ENCODE results near the gene PANK2.

The PANK2 gene

DNA sequence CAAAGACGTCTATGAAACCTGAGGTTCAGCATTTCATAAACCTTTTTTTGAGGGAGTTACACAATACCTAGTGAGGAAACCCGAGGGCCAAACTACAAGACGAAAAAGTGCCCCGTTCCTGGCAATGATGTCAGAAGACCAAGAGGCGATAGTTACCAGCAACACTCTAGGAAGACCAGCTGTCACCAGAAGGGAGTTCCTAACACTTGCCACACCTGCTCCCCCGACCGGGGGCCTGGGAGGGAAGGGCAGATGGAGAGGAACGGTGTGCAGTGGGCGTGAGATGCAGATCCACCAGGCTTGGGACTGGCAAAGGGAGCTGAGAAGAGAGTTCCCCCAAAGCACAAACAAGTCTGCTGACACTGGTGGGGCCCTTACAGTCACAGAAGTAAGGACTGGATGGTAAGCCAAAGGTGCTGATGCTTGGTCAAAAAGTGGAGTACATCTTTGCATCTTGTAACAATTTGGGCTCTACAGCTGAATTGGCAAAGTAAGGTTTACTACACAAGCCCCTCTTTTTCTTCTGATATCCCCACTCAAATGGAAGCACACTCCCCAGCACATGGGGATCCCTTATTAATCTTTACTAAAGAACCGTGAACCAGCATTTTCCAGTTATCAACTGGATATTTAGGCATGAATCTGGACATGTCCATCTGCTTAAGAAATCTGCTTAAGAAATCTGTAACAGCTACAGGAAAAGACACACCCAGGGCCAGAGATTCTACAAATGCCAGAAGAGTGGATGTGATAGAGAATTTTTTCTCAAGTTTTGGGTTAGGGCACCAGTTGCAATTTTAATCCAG, 38.5 kb downstream of the PANK2 start:
- Histone ChIP-seq H3K4me3 (ENCODE audit: low read depth, low read length) (no peak overlapping the region), H2AFZ (ENCODE audit: low read length, unreplicated experiment) (no peak overlapping the region), H3K27me3 (ENCODE audit: insufficient read depth, low read length) (no peaks in the 10 kb centered on the region), H3K27ac (ENCODE audit: low read depth, low read length) (peak overlapping the region; percentile 59), H3K36me3 (ENCODE audit: insufficient read depth, low read length) (0 out of 2 replicates have a peak, but pooled peaks cover 12% of the 10 kb centered on the region), H3K4me1 (ENCODE audit: control insufficient read depth, insufficient read depth, low read length, unreplicated experiment) (peaks cover 65% of the 10 kb centered on the region), H3K79me2 (ENCODE audit: control insufficient read depth, insufficient read depth, low read length, unreplicated experiment) (peaks cover 14% of the 10 kb centered on the region)

DNA sequence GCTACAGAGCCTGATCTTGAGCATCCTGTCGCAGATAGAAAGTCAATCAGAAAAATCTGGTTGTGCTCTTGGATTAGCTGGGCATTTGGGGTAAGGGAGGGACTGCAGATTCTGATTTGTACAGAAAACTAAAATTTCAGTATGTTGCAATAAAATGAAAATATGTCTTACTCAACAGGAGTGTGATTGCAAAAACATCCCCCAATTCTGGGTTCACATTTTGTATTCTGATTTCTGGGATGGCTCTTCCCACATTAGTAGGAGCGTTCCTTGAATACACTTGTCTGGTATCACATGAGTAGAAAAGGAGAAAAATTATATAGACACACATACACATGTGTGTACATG, 40.5 kb downstream of the PANK2 start:
- Histone ChIP-seq H3K79me2 (ENCODE audit: control insufficient read depth, insufficient read depth, low read length, unreplicated experiment) (peaks cover 7% of the 10 kb centered on the region), H2AFZ (ENCODE audit: low read length, unreplicated experiment) (no peak overlapping the region), H3K4me1 (ENCODE audit: control insufficient read depth, insufficient read depth, low read length, unreplicated experiment) (peaks cover 55% of the 10 kb centered on the region), H3K27me3 (ENCODE audit: insufficient read depth, low read length) (no peaks in the 10 kb centered on the region), H3K4me3 (ENCODE audit: low read depth, low read length) (no peak overlapping the region), H3K36me3 (ENCODE audit: insufficient read depth, low read length) (peaks cover 16% of the 10 kb centered on the region; the same call in 1 of the 2 replicates), H3K27ac (ENCODE audit: low read depth, low read length) (peak overlapping the region; percentile 42)

- Histone ChIP-seq H2AFZ (ENCODE audit: low read length, unreplicated experiment) (no peak overlapping the region), H3K4me1 (ENCODE audit: control insufficient read depth, insufficient read depth, low read length, unreplicated experiment) (peaks cover 52% of the 10 kb centered on the region), H3K79me2 (ENCODE audit: control insufficient read depth, insufficient read depth, low read length, unreplicated experiment) (peaks cover 2% of the 10 kb centered on the region), H3K27me3 (ENCODE audit: insufficient read depth, low read length) (no peaks in the 10 kb centered on the region), H3K36me3 (ENCODE audit: insufficient read depth, low read length) (peaks cover 14% of the 10 kb centered on the region; the same call in 1 of the 2 replicates), H3K27ac (ENCODE audit: low read depth, low read length) (peak overlapping the region; percentile 42), H3K4me3 (ENCODE audit: low read depth, low read length) (no peak overlapping the region)
Observed at GRCh38 chr20:3930265-3931206, 41.3 kb downstream of the PANK2 start.

DNA sequence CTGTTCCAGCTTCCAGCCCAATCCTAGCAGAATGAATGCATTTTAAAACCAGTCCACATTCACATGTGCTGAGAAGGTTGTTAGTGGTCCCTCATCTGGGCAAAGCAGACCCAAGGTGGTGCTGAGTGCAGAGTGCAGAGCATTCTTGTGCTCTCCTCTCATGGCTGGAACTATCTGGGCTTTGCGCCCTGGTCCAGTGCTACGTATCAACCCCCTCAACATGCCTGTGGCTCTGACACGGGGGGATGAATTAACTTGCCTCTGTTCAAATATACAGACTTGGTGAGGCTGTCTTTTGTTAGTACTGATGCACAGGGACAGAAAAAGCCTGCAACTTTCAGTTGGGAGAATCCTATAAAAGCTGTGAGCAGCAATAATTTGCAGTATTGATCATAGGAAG, 42.5 kb downstream of the PANK2 start:
- H2AFZ ChIP-seq (ENCODE audit: low read length, unreplicated experiment): no peak overlapping the region
- no peak overlapping the region for H3K4me3 ChIP-seq (ENCODE audit: low read depth, low read length)
- H3K27me3 ChIP-seq (ENCODE audit: insufficient read depth, low read length): no peaks in the 10 kb centered on the region
- H3K36me3 ChIP-seq (ENCODE audit: insufficient read depth, low read length): peaks cover 14% of the 10 kb centered on the region; the same call in 1 of the 2 replicates
- no peaks in the 10 kb centered on the region for H3K79me2 ChIP-seq (ENCODE audit: control insufficient read depth, insufficient read depth, low read length, unreplicated experiment)
- H3K27ac ChIP-seq (ENCODE audit: low read depth, low read length): no peak overlapping the region
- peaks cover 45% of the 10 kb centered on the region for H3K4me1 ChIP-seq (ENCODE audit: control insufficient read depth, insufficient read depth, low read length, unreplicated experiment)

DNA sequence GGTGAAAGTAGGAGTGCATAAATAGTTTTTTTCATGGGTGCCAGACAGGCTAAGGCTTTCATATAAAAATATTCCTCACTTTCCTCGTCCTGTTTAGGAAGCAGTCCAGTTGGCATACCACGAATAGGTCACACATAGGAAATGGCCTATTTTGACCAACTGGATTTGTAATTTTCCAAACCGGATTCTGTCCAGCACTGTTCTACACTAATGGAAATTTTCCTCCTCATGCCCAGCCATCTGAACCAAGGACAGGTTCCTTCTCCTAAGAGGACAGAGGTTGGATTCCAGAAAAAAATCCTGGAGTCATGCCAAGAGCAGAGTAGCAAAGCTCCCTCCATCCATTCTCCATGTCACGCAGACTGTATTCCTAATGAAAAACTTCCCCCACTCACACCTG, 43.1 kb downstream of the PANK2 start:
- H3K27ac ChIP-seq (ENCODE audit: low read depth, low read length): peak overlapping the region; percentile 51

DNA sequence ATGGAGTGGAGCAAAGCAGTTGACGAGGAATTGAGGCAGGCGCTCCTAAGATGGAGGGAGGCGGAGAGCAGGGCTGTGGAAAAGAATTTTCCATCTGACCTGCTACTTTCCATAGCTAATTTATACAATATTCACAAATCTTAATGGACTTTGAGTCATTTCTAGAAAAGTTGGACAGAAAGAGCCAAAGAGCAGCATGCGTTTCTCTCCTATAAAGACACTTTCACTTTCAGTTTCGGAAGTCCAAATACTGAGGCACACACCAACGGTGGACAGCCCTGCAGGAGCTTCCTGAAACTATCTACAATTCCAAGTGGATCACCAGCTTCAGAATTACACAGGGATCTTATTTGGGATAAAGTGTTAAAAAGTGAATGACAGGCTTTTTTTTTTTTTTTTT, 43.5 kb downstream of the PANK2 start:
- peaks cover 35% of the 10 kb centered on the region for H3K4me1 ChIP-seq (ENCODE audit: control insufficient read depth, insufficient read depth, low read length, unreplicated experiment)
- H3K79me2 ChIP-seq (ENCODE audit: control insufficient read depth, insufficient read depth, low read length, unreplicated experiment): no peaks in the 10 kb centered on the region
- H2AFZ ChIP-seq (ENCODE audit: low read length, unreplicated experiment): no peak overlapping the region
- no peaks in the 10 kb centered on the region for H3K27me3 ChIP-seq (ENCODE audit: insufficient read depth, low read length)
- H3K36me3 ChIP-seq (ENCODE audit: insufficient read depth, low read length): peaks cover 16% of the 10 kb centered on the region; the same call in 1 of the 2 replicates
- H3K27ac ChIP-seq (ENCODE audit: low read depth, low read length): peak overlapping the region; percentile 51
- peak overlapping the region; percentile 69 for H3K4me3 ChIP-seq (ENCODE audit: low read depth, low read length)

More for the DNA sequence above, 43.1 kb downstream of the PANK2 start:
- no peaks in the 10 kb centered on the region for H3K27me3 ChIP-seq (ENCODE audit: insufficient read depth, low read length)
- H3K4me3 ChIP-seq (ENCODE audit: low read depth, low read length): peak overlapping the region; percentile 69
- H3K36me3 ChIP-seq (ENCODE audit: insufficient read depth, low read length): peaks cover 14% of the 10 kb centered on the region; the same call in 1 of the 2 replicates
- H3K79me2 ChIP-seq (ENCODE audit: control insufficient read depth, insufficient read depth, low read length, unreplicated experiment): no peaks in the 10 kb centered on the region
- peaks cover 39% of the 10 kb centered on the region for H3K4me1 ChIP-seq (ENCODE audit: control insufficient read depth, insufficient read depth, low read length, unreplicated experiment)
- no peak overlapping the region for H2AFZ ChIP-seq (ENCODE audit: low read length, unreplicated experiment)

DNA sequence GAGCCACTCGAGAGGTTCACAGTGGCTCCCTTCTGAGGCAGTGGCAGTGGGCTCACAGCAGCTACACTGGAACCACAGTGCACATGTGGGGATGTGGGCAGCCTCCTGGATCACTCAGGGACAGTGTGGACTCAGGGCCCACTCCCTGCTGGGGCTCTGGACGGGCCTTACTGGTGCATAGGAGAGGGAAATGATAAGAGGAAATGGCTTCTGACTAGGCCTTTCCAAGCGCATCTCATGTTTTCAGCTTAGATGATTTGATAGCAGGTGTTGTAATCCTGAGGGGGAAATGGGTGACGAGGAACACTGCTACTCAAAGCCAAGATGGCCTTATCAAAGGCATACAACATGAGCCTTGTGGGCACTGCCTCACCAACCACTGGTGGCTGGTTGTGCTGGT, 44.0 kb downstream of the PANK2 start:
- H3K36me3 ChIP-seq (ENCODE audit: insufficient read depth, low read length): peaks cover 21% of the 10 kb centered on the region; the same call in 1 of the 2 replicates
- peak overlapping the region; percentile 69 for H3K4me3 ChIP-seq (ENCODE audit: low read depth, low read length)

GRCh38 chr20:3934624-3935023, 45.4 kb downstream of the PANK2 start:
- Histone ChIP-seq H3K4me1 (ENCODE audit: control insufficient read depth, insufficient read depth, low read length, unreplicated experiment) (peaks cover 23% of the 10 kb centered on the region), H3K4me3 (ENCODE audit: low read depth, low read length) (no peak overlapping the region), H3K27me3 (ENCODE audit: insufficient read depth, low read length) (no peaks in the 10 kb centered on the region), H3K79me2 (ENCODE audit: control insufficient read depth, insufficient read depth, low read length, unreplicated experiment) (no peaks in the 10 kb centered on the region), H3K27ac (ENCODE audit: low read depth, low read length) (no peak overlapping the region), H2AFZ (ENCODE audit: low read length, unreplicated experiment) (no peak overlapping the region), H3K36me3 (ENCODE audit: insufficient read depth, low read length) (peaks cover 32% of the 10 kb centered on the region)

More for the DNA sequence above, 44.0 kb downstream of the PANK2 start:
- Histone ChIP-seq H3K27ac (ENCODE audit: low read depth, low read length) (peak overlapping the region; percentile 51), H2AFZ (ENCODE audit: low read length, unreplicated experiment) (no peak overlapping the region), H3K79me2 (ENCODE audit: control insufficient read depth, insufficient read depth, low read length, unreplicated experiment) (no peaks in the 10 kb centered on the region), H3K27me3 (ENCODE audit: insufficient read depth, low read length) (no peaks in the 10 kb centered on the region), H3K4me1 (ENCODE audit: control insufficient read depth, insufficient read depth, low read length, unreplicated experiment) (peaks cover 30% of the 10 kb centered on the region)

DNA sequence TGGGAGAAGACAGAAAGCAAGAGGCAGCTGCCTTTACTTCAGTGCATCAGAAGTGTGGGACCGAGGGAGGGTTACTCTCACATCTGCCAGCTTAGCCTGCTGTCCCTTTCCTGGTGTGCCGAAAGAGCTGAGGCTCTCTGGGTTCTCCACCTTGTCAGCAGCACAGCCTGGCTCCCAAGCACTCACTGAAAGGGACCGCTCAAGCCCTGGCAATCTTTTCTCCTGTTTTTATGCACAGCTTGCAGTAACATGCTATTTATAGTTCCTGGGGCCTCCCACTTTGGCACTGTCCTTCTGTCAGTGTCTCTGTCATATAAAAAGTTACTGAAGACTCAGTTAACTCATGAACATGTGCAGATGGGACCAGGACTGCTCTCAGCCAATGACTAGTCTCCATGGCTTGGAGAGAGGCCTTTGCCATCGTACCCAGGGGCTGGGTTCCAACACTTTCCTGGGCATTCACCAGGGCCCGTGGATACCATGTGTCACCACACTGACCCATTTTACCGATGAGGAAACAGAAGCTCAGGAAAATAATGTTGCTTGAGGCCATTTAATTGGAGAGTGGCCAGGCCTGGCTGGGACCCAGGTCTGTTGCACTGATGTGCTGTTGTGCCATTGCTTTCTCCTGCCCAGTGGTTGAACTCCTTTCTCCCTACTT, 46.2 kb downstream of the PANK2 start:
- no peaks in the 10 kb centered on the region for H3K27me3 ChIP-seq (ENCODE audit: insufficient read depth, low read length)
- H3K4me1 ChIP-seq (ENCODE audit: control insufficient read depth, insufficient read depth, low read length, unreplicated experiment): peaks cover 18% of the 10 kb centered on the region
- H3K79me2 ChIP-seq (ENCODE audit: control insufficient read depth, insufficient read depth, low read length, unreplicated experiment): no peaks in the 10 kb centered on the region
- no peak overlapping the region for H3K27ac ChIP-seq (ENCODE audit: low read depth, low read length)
- peaks cover 40% of the 10 kb centered on the region for H3K36me3 ChIP-seq (ENCODE audit: insufficient read depth, low read length)
- H2AFZ ChIP-seq (ENCODE audit: low read length, unreplicated experiment): no peak overlapping the region
- no peak overlapping the region for H3K4me3 ChIP-seq (ENCODE audit: low read depth, low read length)

- Histone ChIP-seq H2AFZ (ENCODE audit: low read length, unreplicated experiment) (no peak overlapping the region), H3K4me1 (ENCODE audit: control insufficient read depth, insufficient read depth, low read length, unreplicated experiment) (peaks cover 18% of the 10 kb centered on the region), H3K27me3 (ENCODE audit: insufficient read depth, low read length) (no peaks in the 10 kb centered on the region), H3K27ac (ENCODE audit: low read depth, low read length) (no peak overlapping the region), H3K79me2 (ENCODE audit: control insufficient read depth, insufficient read depth, low read length, unreplicated experiment) (no peaks in the 10 kb centered on the region), H3K36me3 (ENCODE audit: insufficient read depth, low read length) (peaks cover 45% of the 10 kb centered on the region), H3K4me3 (ENCODE audit: low read depth, low read length) (no peak overlapping the region)
Observed at GRCh38 chr20:3935956-3936340, 46.8 kb downstream of the PANK2 start.
